HepG2 (cell line): ENCODE measurements around the gene CACNA1H. TPM values are rescaled to one million over a fixed set of nuclear protein-coding genes. Genes with fewer than 3 reads are reported as not detected.
"Not testable (repeated sequence)": the region's sequence is repeated elsewhere in the genome, so short reads cannot be mapped to it uniquely, and the experiment has no call there.

Experiments
- ATAC-seq: fragments of 200-7000 bp; cut with Tn5 transposase; 3 replicates; pipeline ENCODE4 v1.9.1; 2020; ENCODE audit warnings: mild to moderate bottlenecking, moderate library complexity
- BruUV-seq: library from RNA; stranded (reverse); fragments of 400-500 nt; replicated peaks from 2 replicates; lab custom pipeline; 2021; lab: Mats Ljungman, UMichigan
- CTCF ChIA-PET: fragments of 300-600 bp; formaldehyde crosslinking; extraction: SDS; loops from one replicate; lab custom pipeline; 2021; ENCODE audit warnings: low total read pairs, inconsistent platforms, low intra/inter-chr PET ratio; lab: Yijun Ruan, JAX
- POLR2A ChIA-PET: fragments of 350-600 bp; sonication (Branson Sonifier 250); formaldehyde crosslinking; loops from one replicate; lab custom pipeline; 2020; ENCODE audit warnings: antibody characterized with exemption, inconsistent platforms; lab: Yijun Ruan, JAX
- DNase-seq: peaks from one replicate; pipeline ENCODE4 v3.0.0-alpha.2; 2015; ENCODE audit warnings: low spot score
- FAIRE-seq: peaks from 3 replicates; lab custom pipeline; 2011; peaks lifted over from hg19 to GRCh38; lab: Jason Lieb, UNC
- H2AFZ ChIP-seq: one replicate; pipeline ENCODE4 v1.6.1; 2011; ENCODE audit warnings: low read length, inconsistent platforms
- H3K27ac ChIP-seq: fragments of 300-600 bp; 3 replicates; pipeline ENCODE4 v1.8.0; 2011; ENCODE audit warnings: mixed run types, mild to moderate bottlenecking, mixed read lengths, low read length, inconsistent platforms; ENCODE audit not compliant: insufficient read depth; ENCODE audit errors: extremely low read length
- H3K27me3 ChIP-seq, 2 experiments: fragments of 200-600 bp in 1 of 2; 2 replicates in 1 of 2; 3 replicates in 1 of 2; pipeline versions ENCODE4 v1.6.0 to v1.8.0; 2011; ENCODE audit warnings: low read length in 2 of 2, mild to moderate bottlenecking in 2 of 2, moderate library complexity in 2 of 2, inconsistent platforms in 1 of 2; ENCODE audit not compliant: insufficient read depth in 2 of 2, control insufficient read depth in 1 of 2
- H3K36me3 ChIP-seq, 2 experiments: fragments of 200-600 bp in 1 of 2; replicated peaks in 1 of 2; 2 replicates in 1 of 2; 3 replicates in 1 of 2; pipeline versions ENCODE4 v1.5.1 to v1.8.0; 2011; ENCODE audit warnings: low read length in 2 of 2, inconsistent platforms in 1 of 2; ENCODE audit not compliant: insufficient read depth in 2 of 2, control insufficient read depth in 1 of 2
- H3K4me1 ChIP-seq: 2 replicates; pipeline ENCODE4 v1.5.1; 2012; ENCODE audit warnings: low read length, inconsistent platforms; ENCODE audit not compliant: insufficient read depth
- H3K4me2 ChIP-seq: 2 replicates; pipeline ENCODE4 v1.6.0; 2011; ENCODE audit warnings: low read depth, low read length, inconsistent platforms
- H3K4me3 ChIP-seq, 3 experiments: fragments of 200-600 bp in 1 of 3; sonication (generic), shearing (Covaris generic) in 1 of 3; replicated peaks in 1 of 3; 2 replicates each; pipeline ENCODE4 v1.5.1; 2011 to 2016; ENCODE audit warnings: low read length in 3 of 3, inconsistent platforms in 2 of 3, low read depth in 2 of 3, mild to moderate bottlenecking in 2 of 3, control low read depth in 1 of 3, mixed read lengths in 1 of 3; ENCODE audit not compliant: insufficient read depth in 1 of 3
- H3K79me2 ChIP-seq: one replicate; pipeline ENCODE4 v1.6.1; 2011; ENCODE audit warnings: low read length, inconsistent platforms; ENCODE audit not compliant: insufficient read depth
- H3K9ac ChIP-seq: 2 replicates; pipeline ENCODE4 v1.6.0; 2011; ENCODE audit warnings: mild to moderate bottlenecking, low read depth, low read length, inconsistent platforms; ENCODE audit not compliant: insufficient read depth
- H3K9me3 ChIP-seq: 2 replicates; pipeline ENCODE4 v1.5.1; 2012; ENCODE audit warnings: mild to moderate bottlenecking, low read length
- H4K20me1 ChIP-seq: 2 replicates; pipeline ENCODE4 v1.6.0; 2011; ENCODE audit warnings: inconsistent platforms, mild to moderate bottlenecking, low read length, moderate library complexity; ENCODE audit not compliant: insufficient read depth
- WGBS: methylation state at CpG from one replicate; pipeline ENCODE4 v1.1.6; 2017; ENCODE audit warnings: low lambda C conversion rate; 5-methylcytosine and 5-hydroxymethylcytosine counted together
- in situ Hi-C: cut with HindIII; loops from 2 replicates; pipeline ENCODE4 v1.10.0; 2017; ENCODE audit warnings: low pct_unique_long_range_greater_than_20kb; ENCODE audit not compliant: extremely low pct_ligation_motif_present
- intact Hi-C: fragments of 100-400 bp; cut with micrococcal nuclease; formaldehyde crosslinking; loops from one replicate; pipeline ENCODE4 v1.10.0; 2022; ENCODE audit not compliant: unreplicated experiment
- polyA plus RNA-seq, 8 experiments: library from polyadenylated mRNA; depleted of rRNA in 3 of 8; stranded (reverse) in 7 of 8; unstranded in 1 of 8; fragments of >200 nt; fragmentation: Illumina TruSeq in 4 of 8; extraction: Trizol in 4 of 8; gene quantifications; 2 replicates each; pipeline versions ENCODE4 v1.2.1 to v1.2.3, GENCODE V29; 2011 to 2016; ENCODE audit warnings: low read depth in 4 of 8, missing spikeins in 1 of 8, mixed read lengths in 1 of 8; ENCODE audit not compliant: insufficient read depth in 1 of 8
- total RNA-seq, 5 experiments: library from RNA; depleted of rRNA; stranded (reverse); fragments of >200 nt; fragmentation: Illumina TruSeq; extraction: Trizol; gene quantifications; 2 replicates each; pipeline ENCODE4 v1.2.3, GENCODE V29; 2016; ENCODE audit warnings: low read depth in 1 of 5

CACNA1H gene
- total and polyA plus RNA-seq, 2 of the 13 experiments (the other 11 are each of a cell fraction or from before 2014, with no cell fraction given), result 0.40 to 1.8 TPM

- H3K4me2 ChIP-seq, H3K9me3 ChIP-seq, ATAC-seq, H3K4me3 ChIP-seq, H4K20me1 ChIP-seq, DNase-seq, H3K79me2 ChIP-seq, FAIRE-seq, intact Hi-C loops, BruUV-seq, in situ Hi-C loops, POLR2A ChIA-PET, H3K9ac ChIP-seq, CTCF ChIA-PET, H3K27ac ChIP-seq, H3K36me3 ChIP-seq, H2AFZ ChIP-seq: not testable (repeated sequence)
- H3K4me1 ChIP-seq, result peaks cover 10% of the 10 kb centered on the region
- WGBS, result no CpG with 5 or more reads among the region's 13 CpGs
- peaks cover 9 to 14% of the 10 kb centered on the region in 2 experiments; a peak in 4 of 5 replicates for H3K27me3 ChIP-seq
These were observed 76.6 kb downstream of the CACNA1H start for GRCh38 chr16:1229476-1229875.

GRCh38 chr16:1230084-1230470 lies 77.2 kb downstream of the CACNA1H start, which contains the start of gene TPSB2:
TSS of gene TPSB2 (minus strand) at chr16:1230184. CDS start at chr16:1229951, 233 bp downstream.
- in situ Hi-C loops, H3K27ac ChIP-seq, H3K36me3 ChIP-seq, H3K4me1 ChIP-seq, FAIRE-seq, DNase-seq, H3K79me2 ChIP-seq, H3K4me2 ChIP-seq, intact Hi-C loops, ATAC-seq, CTCF ChIA-PET, BruUV-seq, H3K9ac ChIP-seq, POLR2A ChIA-PET, H4K20me1 ChIP-seq, H2AFZ ChIP-seq, H3K9me3 ChIP-seq, H3K4me3 ChIP-seq: not testable (repeated sequence)
- WGBS, result no CpG with 5 or more reads among the region's 11 CpGs
- H3K27me3 ChIP-seq, result peaks cover 7 to 10% of the 10 kb centered on the region in 2 experiments; a peak in 4 of 5 replicates

DNA sequence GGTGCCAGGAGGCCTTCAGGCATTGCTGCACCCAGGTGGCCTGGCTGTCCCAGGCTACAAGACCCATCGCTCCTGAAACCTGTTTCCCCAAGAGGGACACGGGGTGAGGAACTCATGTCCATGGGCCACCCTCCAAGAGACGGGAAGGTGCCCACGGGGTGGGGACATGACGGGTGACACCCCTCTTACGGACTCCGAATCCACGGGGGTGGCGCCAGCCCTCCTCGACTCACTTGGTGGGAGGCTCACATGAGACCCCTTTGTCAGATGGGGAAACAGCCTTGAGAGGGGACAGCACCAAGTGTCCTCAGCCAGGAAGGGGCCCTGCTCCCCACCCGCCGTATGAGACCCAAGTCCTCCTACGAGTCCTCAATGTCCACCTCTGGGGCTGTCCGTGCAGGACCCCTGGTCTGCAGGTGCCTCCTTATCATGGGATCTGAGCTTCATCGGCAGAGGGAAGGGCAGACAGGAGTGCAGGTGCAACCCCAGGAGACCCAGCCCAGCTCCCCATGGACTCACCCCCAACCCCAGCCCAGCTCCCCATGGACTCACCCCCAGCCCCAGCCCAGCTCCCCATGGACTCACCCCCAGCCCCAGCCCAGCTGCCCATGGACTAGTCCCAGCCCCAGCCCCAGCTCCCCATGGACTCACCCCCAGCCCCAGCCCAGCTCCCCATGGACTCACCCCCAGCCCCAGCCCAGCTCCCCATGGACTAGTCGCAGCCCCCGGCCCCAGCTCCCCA lies 77.7 kb downstream of the CACNA1H start:
- BruUV-seq, H3K79me2 ChIP-seq, in situ Hi-C loops, H2AFZ ChIP-seq, H3K36me3 ChIP-seq, FAIRE-seq, H3K4me3 ChIP-seq, CTCF ChIA-PET, H4K20me1 ChIP-seq, DNase-seq, H3K4me1 ChIP-seq, H3K9ac ChIP-seq, H3K9me3 ChIP-seq, H3K27me3 ChIP-seq, intact Hi-C loops, H3K4me2 ChIP-seq, ATAC-seq, POLR2A ChIA-PET, H3K27ac ChIP-seq: not testable (repeated sequence)
- 13% methylated on average over 1 of the region's 17 CpGs for WGBS

DNA sequence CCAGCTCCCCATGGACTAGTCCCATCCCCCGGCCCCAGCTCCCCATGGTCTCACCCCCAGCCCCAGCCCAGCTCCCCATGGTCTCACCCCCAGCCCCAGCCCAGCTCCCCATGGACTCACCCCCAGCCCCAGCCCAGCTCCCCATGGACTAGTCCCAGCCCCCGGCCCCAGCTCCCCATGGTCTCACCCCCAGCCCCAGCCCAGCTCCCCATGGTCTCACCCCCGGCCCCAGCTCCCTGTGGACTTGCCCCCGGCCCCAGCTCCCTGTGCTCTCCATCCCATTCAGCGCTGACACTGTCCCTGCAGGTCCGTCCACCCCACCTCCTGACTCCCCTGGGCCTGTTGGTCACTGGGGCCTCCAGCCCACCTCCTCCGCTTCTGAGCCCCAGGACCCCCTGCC lies 78.4 kb downstream of the CACNA1H start:
- FAIRE-seq, H4K20me1 ChIP-seq, H3K9ac ChIP-seq, H3K4me2 ChIP-seq, H3K27ac ChIP-seq, in situ Hi-C loops, BruUV-seq, H3K36me3 ChIP-seq, ATAC-seq, CTCF ChIA-PET, H3K9me3 ChIP-seq, H3K79me2 ChIP-seq, DNase-seq, H3K4me1 ChIP-seq, H3K27me3 ChIP-seq, H3K4me3 ChIP-seq, intact Hi-C loops, H2AFZ ChIP-seq, POLR2A ChIA-PET: not testable (repeated sequence)
- WGBS, result 34% methylated on average over 7 of the region's 7 CpGs
